ENCODE data around the gene COASY.

DNA sequence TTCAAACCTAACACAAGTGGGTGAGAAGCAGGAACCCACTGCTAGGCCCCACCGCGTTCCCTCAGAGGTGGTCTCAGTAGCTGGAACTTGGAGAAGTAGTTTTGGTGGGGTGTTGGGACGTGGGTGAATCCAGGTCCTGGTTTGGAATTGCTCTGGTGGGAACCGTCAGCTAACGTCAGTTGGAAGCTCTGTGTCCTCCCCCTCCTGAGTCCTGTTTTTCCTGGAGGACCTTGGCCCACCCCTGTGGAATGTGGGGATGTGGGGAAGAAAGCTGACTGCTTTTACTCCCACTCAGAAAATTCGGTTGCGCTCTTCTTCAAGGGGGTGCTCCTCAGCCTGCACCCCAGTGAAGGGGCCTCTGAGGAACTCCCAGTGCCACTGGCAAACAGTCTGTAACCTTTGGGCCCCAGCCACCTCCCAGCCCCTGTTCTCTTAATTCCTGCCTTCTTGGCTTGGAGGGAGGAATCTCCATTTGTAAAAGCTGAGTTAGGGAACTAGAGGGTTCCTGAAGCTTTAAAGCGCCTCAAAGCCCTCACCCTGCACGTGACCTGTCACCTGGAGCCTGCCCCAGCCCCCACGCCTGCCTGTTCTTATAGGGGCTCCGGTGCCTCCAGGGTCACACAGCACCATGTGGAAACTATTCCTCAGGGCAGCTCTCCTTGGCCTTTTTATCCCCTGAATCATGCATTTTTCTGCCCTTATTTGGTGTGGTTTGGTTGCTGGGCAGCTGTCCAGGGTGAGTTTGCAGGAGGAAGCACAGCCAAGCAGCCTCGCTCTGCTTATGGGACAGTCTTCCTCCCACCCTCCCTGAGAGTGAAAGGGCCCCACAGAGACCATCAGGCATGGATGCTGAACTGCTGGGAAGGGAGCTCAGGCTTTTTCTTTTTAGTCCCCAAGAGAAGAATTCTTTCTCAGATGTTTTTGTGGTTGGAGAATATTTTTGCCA lies 42.1 kb upstream of the COASY start:
- TF ChIP-seq, protein P1, sequence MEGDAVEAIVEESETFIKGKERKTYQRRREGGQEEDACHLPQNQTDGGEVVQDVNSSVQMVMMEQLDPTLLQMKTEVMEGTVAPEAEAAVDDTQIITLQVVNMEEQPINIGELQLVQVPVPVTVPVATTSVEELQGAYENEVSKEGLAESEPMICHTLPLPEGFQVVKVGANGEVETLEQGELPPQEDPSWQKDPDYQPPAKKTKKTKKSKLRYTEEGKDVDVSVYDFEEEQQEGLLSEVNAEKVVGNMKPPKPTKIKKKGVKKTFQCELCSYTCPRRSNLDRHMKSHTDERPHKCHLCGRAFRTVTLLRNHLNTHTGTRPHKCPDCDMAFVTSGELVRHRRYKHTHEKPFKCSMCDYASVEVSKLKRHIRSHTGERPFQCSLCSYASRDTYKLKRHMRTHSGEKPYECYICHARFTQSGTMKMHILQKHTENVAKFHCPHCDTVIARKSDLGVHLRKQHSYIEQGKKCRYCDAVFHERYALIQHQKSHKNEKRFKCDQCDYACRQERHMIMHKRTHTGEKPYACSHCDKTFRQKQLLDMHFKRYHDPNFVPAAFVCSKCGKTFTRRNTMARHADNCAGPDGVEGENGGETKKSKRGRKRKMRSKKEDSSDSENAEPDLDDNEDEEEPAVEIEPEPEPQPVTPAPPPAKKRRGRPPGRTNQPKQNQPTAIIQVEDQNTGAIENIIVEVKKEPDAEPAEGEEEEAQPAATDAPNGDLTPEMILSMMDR (conservative IDR thresholded peaks at IDR 0.05; ENCODE audit: low read depth, low read length) = no peak
- TF ChIP-seq EZH2 (IDR thresholded peaks at IDR 0.05; ENCODE audit: borderline replicate concordance, low read depth, low read length, poor library complexity, severe bottlenecking) = no peak
